HepG2 (cell line): ENCODE measurements around the gene DKKL1.

Experiments
- BRCA1 ChIP-seq: sonication (generic); formaldehyde crosslinking; IDR thresholded peaks from 2 replicates; pipeline ENCODE4 v1.4.0; 2020; ENCODE audit warnings: missing genetic modification reagents
- CTCF ChIP-seq: sonication (generic); formaldehyde crosslinking; IDR thresholded peaks from 2 replicates; pipeline ENCODE4 v1.5.0; 2020; ENCODE audit warnings: mild to moderate bottlenecking, missing genetic modification reagents, moderate library complexity
- GLI4 ChIP-seq: sonication (generic); formaldehyde crosslinking; IDR thresholded peaks from 2 replicates; pipeline ENCODE4 v1.5.1; 2020; ENCODE audit warnings: missing genetic modification reagents, mild to moderate bottlenecking, moderate library complexity, borderline replicate concordance
- MAZ ChIP-seq, 2 experiments: sonication (generic) in 1 of 2; formaldehyde crosslinking in 1 of 2; IDR thresholded peaks; 2 replicates each; pipeline versions ENCODE4 v1.5.0 to v1.6.1; 2012 to 2020; ENCODE audit warnings: low read depth in 2 of 2, mild to moderate bottlenecking in 2 of 2, borderline replicate concordance in 1 of 2, improper control_type of control experiment in 1 of 2, low read length in 1 of 2, missing genetic modification reagents in 1 of 2, moderate library complexity in 1 of 2
- NFKBIZ ChIP-seq: IDR thresholded peaks from 2 replicates; pipeline ENCODE4 v1.6.1; 2018; ENCODE audit warnings: missing genetic modification reagents, missing compliant biosample characterization
- POLR2AphosphoS5 ChIP-seq: IDR thresholded peaks from 2 replicates; pipeline ENCODE4 v1.6.1; 2012; ENCODE audit warnings: low read depth, low read length
- POLR2G ChIP-seq: fragments of 200-400 bp; formaldehyde crosslinking; IDR thresholded peaks from 2 replicates; pipeline ENCODE4 v1.6.1; 2018; ENCODE audit warnings: mild to moderate bottlenecking, low read depth, low read length, moderate library complexity
- TCF7L2 ChIP-seq: IDR thresholded peaks from 2 replicates; pipeline ENCODE4 v1.6.1; 2011; ENCODE audit warnings: mild to moderate bottlenecking, low read depth, low read length, moderate library complexity
- XRCC5 ChIP-seq: fragments of 200-400 bp; formaldehyde crosslinking; optimal IDR thresholded peaks from 2 replicates; pipeline ENCODE3; 2017; ENCODE audit warnings: mild to moderate bottlenecking, low read length
- ZNF567 ChIP-seq: sonication (generic); formaldehyde crosslinking; IDR thresholded peaks from 2 replicates; pipeline ENCODE4 v1.8.1; 2023; ENCODE audit warnings: mild to moderate bottlenecking, missing genetic modification reagents, borderline replicate concordance
- ZSCAN31 ChIP-seq: sonication (generic); formaldehyde crosslinking; IDR thresholded peaks from 2 replicates; pipeline ENCODE4 v1.5.0; 2020; ENCODE audit warnings: low read depth, mild to moderate bottlenecking, missing genetic modification reagents
- TF ChIP-seq, protein P1 (sequence below), 2 experiments: sonication (generic) in 1 of 2; formaldehyde crosslinking in 1 of 2; IDR thresholded peaks; 2 replicates each; pipeline versions ENCODE4 v1.5.1 to v1.6.1; 2011 to 2020; ENCODE audit warnings: borderline replicate concordance in 1 of 2, low read depth in 1 of 2, low read length in 1 of 2, mild to moderate bottlenecking in 1 of 2, missing genetic modification reagents in 1 of 2, moderate library complexity in 1 of 2

DNA sequence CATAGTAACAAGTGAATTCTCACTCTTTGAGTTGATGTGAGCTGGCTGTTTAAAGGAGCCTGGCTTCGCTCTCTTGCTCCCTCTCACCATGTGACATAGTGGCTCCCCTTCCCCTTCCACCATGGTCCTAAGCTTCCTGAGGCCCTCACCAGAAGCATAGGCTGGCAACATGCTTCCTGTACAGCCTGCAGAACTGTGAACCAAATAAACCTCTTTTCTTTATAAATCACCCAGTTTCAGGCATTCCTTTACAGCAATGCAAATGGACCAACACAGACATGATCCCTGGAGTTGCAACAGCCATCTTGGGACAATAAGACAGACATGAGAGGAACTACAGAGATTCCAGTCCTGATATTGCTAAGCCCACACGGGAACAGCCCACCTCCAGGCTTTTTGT is 14.1 kb upstream of the DKKL1 start:
- TF ChIP-seq CTCF (CRISPR knock-in tag): no peak
- no peak for TF ChIP-seq ZSCAN31
- TF ChIP-seq GLI4 (CRISPR knock-in tag): no peak
- TF ChIP-seq TCF7L2: no peak
- TF ChIP-seq XRCC5: no peak
- no peak for TF ChIP-seq ZNF567 (CRISPR knock-in tag)
- no peak for TF ChIP-seq POLR2AphosphoS5
- TF ChIP-seq BRCA1: no peak
- TF ChIP-seq POLR2G: no peak
- TF ChIP-seq MAZ (IDR thresholded peaks at IDR 0.05; ENCODE audit: borderline replicate concordance, low read depth, low read length): no peak
- no peak for TF ChIP-seq MAZ (CRISPR knock-in tag; IDR thresholded peaks at IDR 0.05; ENCODE audit: low read depth)
- TF ChIP-seq, protein P1, sequence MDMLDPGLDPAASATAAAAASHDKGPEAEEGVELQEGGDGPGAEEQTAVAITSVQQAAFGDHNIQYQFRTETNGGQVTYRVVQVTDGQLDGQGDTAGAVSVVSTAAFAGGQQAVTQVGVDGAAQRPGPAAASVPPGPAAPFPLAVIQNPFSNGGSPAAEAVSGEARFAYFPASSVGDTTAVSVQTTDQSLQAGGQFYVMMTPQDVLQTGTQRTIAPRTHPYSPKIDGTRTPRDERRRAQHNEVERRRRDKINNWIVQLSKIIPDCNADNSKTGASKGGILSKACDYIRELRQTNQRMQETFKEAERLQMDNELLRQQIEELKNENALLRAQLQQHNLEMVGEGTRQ (IDR thresholded peaks at IDR 0.05; ENCODE audit: low read depth, low read length): no peak
- TF ChIP-seq, protein P1 (CRISPR knock-in tag; IDR thresholded peaks at IDR 0.05; ENCODE audit: borderline replicate concordance): no peak
- no peak for TF ChIP-seq NFKBIZ (CRISPR knock-in tag)
